H1 (cell line): ENCODE results near the gene ACSF3. TPM values are rescaled to one million over a fixed set of nuclear protein-coding genes. Genes with fewer than 3 reads are reported as not detected.

Experiments used
- BRCA1 ChIP-seq: IDR thresholded peaks from 2 replicates; pipeline ENCODE4 v1.6.1; 2012; ENCODE audit warnings: low read depth, low read length, improper control_type of control experiment
- CEBPB ChIP-seq: IDR thresholded peaks from 2 replicates; pipeline ENCODE4 v1.6.1; 2012; ENCODE audit warnings: low read depth, low read length
- CHD7 ChIP-seq: fragments of 300-600 bp; sonication (generic); IDR thresholded peaks from 2 replicates; pipeline ENCODE4 v1.7.1; 2012; ENCODE audit warnings: low read length, moderate library complexity, mild to moderate bottlenecking, inconsistent platforms; ENCODE audit not compliant: insufficient replicate concordance
- GTF2F1 ChIP-seq: IDR thresholded peaks from 2 replicates; pipeline ENCODE4 v1.6.1; 2012; ENCODE audit warnings: low read depth, low read length, improper control_type of control experiment, borderline replicate concordance
- JUND ChIP-seq: IDR thresholded peaks from 2 replicates; pipeline ENCODE4 v1.6.1; 2011; ENCODE audit warnings: mild to moderate bottlenecking, improper control_type of control experiment, low read length
- KDM4A ChIP-seq: IDR thresholded peaks from one replicate; pipeline ENCODE4 v1.7.1; 2012; ENCODE audit warnings: low read depth, mild to moderate bottlenecking, moderate library complexity, low read length, inconsistent platforms; ENCODE audit not compliant: severe bottlenecking
- RXRA ChIP-seq: IDR thresholded peaks from 2 replicates; pipeline ENCODE4 v1.6.1; 2011; ENCODE audit warnings: low read depth, mild to moderate bottlenecking, low read length, moderate library complexity; ENCODE audit not compliant: insufficient read depth
- SIN3A ChIP-seq, 2 experiments: IDR thresholded peaks in 1 of 2; conservative IDR thresholded peaks in 1 of 2; 2 replicates each; pipeline ENCODE4 v1.6.1; 2011 to 2012; ENCODE audit warnings: low read length in 2 of 2, improper control_type of control experiment in 1 of 2, low read depth in 1 of 2, mild to moderate bottlenecking in 1 of 2
- SIRT6 ChIP-seq: IDR thresholded peaks from one replicate; pipeline ENCODE4 v1.7.1; 2012; ENCODE audit warnings: low read length, inconsistent platforms
- TBP ChIP-seq: IDR thresholded peaks from 2 replicates; pipeline ENCODE4 v1.6.1; 2011; ENCODE audit warnings: low read depth, low read length, improper control_type of control experiment
- TCF12 ChIP-seq: IDR thresholded peaks from 2 replicates; pipeline ENCODE4 v1.6.1; 2011; ENCODE audit warnings: low read depth, mild to moderate bottlenecking, low read length
- ZNF274 ChIP-seq: IDR thresholded peaks from 2 replicates; pipeline ENCODE4 v1.7.0; 2012; ENCODE audit warnings: low read length, borderline replicate concordance; ENCODE audit errors: extremely low read depth
- polyA plus RNA-seq, 7 experiments: library from polyadenylated mRNA; depleted of rRNA in 3 of 7; stranded (reverse) in 5 of 7; unstranded in 2 of 7; fragments of >200 nt in 5 of 7; fragments of 200-250 nt in 2 of 7; gene quantifications; 1 replicate in 5 of 7; 2 replicates in 1 of 7; 4 replicates in 1 of 7; pipeline versions ENCODE4 v1.2.1 to v1.2.3, GENCODE V29; 2011 to 2013; ENCODE audit warnings: missing spikeins in 2 of 7, mixed read lengths in 2 of 7
- total RNA-seq: library from RNA; stranded (reverse); fragmentation: NEBNext Ultra II Directional; extraction: Animal tissue kit (Norgen Biotek cat#: 25700); gene quantifications from 2 replicates; pipeline ENCODE4 v1.2.1, GENCODE V29; 2021
- TF ChIP-seq, protein P1 (sequence below): IDR thresholded peaks from 2 replicates; pipeline ENCODE4 v1.6.1; 2012; ENCODE audit warnings: inconsistent platforms

ACSF3 gene
- total and polyA plus RNA-seq, 2 of the 8 experiments (the other 6 are each of a cell fraction or from before 2014, with no cell fraction given): 15.6 to 22.9 TPM

DNA sequence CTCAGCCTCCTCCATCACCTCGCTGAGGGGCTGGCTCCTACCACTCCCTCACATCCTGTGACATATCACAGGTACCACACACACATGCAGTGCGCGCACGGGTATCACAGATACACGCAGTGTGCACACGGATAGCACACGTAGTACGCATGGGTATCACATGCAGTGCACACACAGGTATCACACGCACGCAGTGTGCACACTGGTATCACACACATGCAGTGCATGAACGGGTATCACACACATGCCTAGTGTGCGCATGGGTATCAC lies 30.1 kb downstream of the ACSF3 start (continued):
- TF ChIP-seq CHD7: no peak
- TF ChIP-seq ZNF274: no peak
- TF ChIP-seq BRCA1: no peak
- TF ChIP-seq, protein P1, sequence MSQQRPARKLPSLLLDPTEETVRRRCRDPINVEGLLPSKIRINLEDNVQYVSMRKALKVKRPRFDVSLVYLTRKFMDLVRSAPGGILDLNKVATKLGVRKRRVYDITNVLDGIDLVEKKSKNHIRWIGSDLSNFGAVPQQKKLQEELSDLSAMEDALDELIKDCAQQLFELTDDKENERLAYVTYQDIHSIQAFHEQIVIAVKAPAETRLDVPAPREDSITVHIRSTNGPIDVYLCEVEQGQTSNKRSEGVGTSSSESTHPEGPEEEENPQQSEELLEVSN: no peak
- no peak for TF ChIP-seq KDM4A
- no peak for TF ChIP-seq GTF2F1
- no peak for TF ChIP-seq CEBPB
- TF ChIP-seq SIRT6: no peak
- TF ChIP-seq TBP: no peak
- no peak for TF ChIP-seq JUND
- TF ChIP-seq TCF12: no peak
- no peak for TF ChIP-seq SIN3A (conservative IDR thresholded peaks at IDR 0.05 in 1 of 2, IDR thresholded peaks at IDR 0.05 in 1 of 2; ENCODE audit: low read depth in 1 of 2, low read length in 2 of 2)
- TF ChIP-seq RXRA: no peak
